NCI-H1092 treated with DMSO at 0.1 percent for 48 hours (cell line): Measurements from ENCODE around the gene IQCC.

Experiments
- DNase-seq: peaks from one replicate; lab custom pipeline; 2025; lab: John Stamatoyannopoulos, UW

IQCC gene

DNA sequence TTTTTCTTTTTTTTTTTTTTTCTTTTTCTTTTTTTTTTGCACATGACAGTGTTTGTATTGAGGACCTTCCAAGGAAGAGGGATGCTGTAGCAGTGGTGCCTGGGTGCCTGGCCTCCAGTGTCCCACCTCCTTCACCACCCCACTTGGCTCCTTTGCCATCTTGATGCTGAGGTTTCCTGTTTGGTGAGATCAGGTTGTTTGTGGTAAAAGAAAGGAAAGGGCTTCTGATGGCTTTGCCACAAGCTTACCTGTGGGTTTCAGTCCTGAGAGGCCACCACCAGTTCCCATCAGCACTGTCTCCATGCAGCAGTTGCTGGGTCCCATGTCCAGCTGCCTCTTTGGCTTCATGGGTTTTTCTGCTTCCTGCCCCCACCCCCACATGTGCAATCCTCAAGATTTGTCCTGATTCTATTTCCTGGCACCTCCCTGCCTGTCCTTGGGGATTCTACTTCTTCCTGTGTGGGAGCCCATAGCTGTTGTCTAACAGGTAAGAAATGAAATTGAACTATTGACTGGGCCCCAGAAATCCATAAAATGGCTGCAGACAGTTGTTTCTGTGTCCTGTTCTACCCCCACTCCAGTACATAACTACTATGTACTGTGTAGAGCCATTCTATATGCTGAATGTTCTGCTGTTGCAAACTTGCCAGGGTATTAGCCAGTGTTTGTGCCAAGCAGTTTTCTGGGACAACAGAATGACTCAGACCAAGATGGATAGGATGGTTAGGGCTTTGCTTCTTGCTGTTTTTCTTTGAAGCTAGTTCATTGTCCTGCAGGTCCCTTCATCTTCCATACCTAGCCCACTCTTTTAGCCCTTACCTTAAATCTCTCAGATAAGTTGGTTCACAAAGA, 9.3 kb upstream of the IQCC start:
- no peak for DNase-seq

DNA sequence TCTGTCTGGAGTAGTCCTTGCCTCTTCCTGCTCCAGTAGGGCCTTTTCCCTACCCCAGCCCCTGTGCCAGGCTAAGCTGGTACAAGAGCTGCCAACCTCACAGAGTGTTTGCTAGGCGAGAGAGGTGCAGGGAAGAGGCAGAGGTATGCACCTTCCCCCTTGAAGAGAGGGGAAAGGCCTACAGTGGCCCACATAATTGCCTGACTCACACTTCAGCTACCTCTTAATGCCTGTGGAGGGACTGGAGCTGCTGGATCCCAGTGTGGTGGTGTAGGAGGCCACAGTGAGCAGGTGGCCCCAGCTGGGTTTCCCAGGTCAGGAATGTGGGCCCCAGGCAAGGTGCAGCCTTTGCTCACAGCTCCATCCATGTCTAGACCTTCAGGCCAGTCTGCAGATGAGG, 8.4 kb upstream of the IQCC start:
- DNase-seq = no peak

DNA sequence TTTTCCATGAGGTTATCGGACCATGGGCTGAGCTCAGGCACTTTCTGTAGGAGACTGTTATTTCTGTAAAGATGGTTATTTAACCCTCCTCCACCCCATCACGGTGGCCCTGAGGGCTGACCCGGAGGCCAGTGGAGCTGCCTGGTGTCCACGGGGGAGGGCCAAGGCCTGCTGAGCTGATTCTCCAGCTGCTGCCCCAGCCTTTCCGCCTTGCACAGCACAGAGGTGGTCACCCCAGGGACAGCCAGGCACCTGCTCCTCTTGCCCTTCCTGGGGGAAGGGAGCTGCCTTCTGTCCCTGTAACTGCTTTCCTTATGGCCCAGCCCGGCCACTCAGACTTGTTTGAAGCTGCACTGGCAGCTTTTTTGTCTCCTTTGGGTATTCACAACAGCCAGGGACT, 7.6 kb upstream of the IQCC start:
- no peak for DNase-seq

DNA sequence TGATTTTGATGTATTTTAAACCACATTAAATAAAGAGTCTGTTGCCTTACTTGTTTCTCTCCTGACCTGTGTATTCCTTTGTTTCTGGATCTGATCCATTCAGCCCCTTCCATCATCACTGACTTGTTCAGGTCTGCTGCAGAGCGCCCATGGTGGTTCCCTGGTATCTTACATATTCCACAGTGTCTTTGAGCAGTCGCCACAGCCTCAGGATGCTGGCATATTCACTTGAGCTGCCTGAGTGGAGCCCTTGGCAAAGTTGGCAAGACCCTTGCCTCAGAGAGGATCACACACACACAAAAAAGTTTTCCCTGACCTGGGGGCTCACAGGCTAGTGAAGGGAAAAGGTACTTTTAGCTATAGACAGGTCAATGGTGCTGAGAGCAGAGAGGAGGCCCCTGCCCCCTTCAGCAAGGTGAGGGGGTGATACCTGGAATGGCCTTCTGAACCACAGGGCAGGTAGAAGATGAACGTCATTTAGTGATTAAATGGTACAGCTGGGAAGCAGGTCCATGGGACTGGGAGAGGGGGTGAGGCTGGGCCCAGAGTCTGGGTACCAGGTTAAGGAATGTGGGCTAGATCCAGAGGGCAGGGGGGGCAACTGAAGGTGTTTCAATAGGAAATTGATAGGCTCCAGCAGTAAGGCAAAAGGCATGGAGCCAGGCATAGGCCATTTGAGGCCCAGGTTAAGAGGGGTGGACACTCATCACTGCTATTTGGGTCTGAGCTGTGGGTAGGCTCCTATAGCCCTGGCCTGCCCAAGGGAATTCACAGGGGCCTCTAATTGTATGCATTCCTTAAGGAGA, 7.0 kb upstream of the IQCC start:
- no peak for DNase-seq

DNA sequence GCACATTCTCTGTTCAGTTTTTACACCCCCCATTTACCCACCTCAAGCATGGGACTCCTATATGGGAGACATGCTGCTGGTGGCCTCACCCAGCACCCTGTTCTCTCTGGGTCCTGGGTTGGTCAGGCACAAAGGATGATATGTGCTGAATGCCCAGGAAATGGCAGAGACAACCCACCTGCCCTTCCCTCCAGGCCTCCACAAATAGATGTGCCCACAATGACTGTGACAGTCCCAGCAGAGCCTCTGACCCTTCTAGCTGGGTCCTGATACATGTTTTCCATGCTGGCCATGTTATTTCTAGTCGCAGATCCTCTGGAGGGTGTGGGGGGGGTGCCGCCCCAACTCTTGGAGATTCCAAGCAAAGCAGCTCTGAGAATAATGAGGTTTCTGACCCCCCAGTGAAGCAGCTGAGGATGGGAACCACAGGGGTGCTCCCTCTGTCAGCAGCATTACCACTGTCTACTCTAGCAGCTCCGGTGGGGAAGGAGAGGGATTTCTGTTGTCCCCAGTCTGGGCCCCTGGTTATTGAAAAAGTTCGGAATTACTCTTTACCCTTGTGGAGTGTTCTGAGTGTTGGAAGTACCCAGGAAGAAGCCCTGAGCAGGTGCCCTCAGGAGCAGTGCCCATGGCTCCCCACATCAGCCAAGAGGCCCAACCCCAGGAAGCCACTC, 6.3 kb upstream of the IQCC start:
- no peak for DNase-seq

DNA sequence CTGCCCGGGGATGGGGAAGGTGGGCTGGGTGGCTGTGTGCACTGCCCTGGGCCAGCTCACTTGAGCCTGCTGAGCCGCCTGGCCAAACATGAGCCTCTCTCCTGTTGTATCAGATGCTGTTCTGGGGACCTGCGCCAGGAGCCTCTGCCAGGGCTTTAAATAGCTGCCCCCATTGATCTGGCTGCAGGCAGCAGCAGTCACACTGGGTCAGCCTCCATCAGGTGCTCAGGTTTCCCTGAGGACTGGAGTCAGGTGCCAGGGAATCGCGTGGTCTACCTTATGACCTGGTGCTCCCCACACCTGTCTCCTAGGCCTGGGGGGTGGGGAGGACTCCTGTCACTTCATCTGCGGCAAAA, 5.8 kb upstream of the IQCC start:
- DNase-seq = peak; percentile 86

DNA sequence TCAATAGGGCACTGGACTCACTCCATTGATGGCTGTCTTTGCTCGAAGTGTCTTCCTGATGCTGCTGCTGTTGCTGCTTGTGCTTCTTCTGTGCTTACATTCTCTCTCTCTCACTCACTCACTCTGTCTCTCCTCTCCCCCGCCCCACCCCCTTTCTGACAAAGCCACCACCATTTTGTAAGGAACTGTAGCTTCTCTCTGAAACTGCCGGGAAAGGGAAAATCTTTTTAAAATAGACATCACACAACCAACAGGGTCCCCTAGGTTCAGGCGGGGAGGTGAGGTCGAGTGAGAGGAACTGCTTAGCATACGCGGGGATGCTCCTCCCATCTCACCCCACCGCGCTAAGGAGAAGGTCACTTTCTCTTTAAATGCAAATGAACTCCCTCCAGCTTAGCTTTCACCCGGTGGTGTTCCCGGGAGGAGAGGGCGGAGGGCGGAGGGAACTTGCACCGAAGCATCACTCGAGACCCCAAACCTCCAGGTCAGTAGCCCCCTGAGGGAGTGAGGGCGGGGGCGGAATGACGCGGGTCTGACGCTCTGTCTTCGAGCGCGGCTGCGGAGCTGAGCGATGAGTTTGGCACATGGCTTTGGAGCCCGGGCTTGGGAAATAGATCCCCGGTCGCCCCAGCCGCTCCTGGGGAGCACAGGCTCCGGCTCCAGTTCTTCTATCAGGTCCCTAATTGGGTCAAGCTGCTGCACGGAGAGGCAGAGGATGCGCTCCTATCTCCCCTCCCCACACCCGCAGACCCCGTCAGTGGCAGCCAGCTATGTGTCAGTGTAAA, 5.1 kb upstream of the IQCC start, which contains the start of gene CCDC28B:
Gene CCDC28B, plus strand, starts transcription at position 370 of the 785 bp plus-strand sequence. CDS start 1,341 bp downstream, outside the sequence.
- DNase-seq = peak; percentile 92

DNA sequence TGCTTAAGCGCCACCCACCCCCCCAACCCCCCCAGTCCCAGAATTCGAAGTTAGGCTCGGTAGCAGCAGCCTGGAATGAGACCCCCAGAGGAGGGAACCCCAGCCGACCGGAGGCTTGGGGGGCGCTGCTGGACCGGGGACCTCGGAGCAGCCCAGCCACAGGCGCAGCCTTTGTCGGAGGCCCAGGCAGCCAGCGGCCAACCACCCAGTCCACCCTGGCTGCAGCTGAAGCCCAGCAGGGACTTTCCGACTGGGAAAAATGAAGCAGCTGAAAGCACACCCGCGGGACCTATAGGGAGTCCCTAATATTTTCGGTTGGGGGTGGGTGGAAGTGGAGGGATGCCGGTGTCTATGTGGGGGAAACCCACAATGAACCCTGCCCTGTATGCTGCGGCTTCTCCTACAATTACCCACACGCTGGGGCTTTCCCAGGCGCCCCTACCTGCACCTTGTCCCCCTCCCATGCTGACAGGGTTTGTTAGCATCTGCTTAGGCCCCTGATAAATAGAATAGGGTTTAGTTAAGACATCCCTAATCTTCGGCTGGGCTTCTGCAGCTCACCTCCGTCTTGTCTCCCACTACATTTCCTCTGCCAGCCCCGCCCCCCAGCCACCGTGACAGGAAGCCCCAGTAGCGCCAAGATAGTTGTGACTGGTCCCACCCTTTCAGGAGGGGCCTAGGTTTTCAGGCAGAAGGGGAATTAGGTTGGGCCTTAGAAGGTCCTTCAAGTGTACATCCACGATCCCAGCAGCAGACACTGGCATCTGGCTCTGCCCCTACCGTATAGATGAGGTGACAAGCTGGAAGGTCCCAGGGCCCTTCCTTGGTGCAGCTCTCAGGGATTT, 4.2 kb upstream of the IQCC start:
- DNase-seq = peak; percentile 55

DNA sequence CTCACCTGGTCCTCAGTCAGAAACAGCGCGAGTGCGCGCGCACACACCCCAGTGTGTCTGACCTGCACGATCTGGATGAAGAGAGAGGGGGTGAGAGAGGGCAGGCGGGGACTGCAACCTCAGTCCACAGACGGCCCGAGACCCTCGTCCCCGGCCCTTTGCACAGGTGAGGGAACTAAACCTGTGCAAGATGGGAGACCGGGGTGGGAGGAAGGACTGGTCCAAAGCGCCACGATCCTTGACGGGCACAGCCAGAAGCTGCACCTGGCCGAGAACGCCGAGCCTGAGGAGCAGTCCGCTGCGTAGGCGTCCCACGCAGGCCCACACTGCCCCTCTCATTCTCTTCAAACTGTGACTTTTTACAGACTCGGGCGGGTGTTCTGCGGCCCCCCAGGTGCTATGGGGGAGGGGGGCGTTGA, 519 bp upstream of the IQCC start:
- DNase-seq = no peak

DNA sequence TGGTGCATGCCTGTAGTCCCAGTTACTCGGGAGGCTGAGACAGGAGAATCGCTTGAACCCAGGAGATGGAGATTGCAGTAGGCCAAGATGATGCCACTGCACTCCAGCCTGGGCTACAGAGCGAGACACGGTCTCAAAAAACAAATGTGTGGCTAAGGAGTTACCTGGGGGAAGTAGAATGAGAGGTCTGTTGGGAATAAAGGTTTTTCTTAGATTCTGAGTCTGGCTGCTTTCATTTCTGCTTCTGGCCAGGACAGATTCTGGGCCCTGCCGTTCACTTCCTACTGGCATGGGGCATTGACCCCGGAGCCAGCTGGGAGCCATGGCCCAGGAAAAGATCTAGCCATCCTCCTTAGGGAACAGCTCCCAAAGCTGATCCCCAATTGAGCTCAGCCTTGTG, 3.0 kb downstream of the IQCC start:
- no peak for DNase-seq

DNA sequence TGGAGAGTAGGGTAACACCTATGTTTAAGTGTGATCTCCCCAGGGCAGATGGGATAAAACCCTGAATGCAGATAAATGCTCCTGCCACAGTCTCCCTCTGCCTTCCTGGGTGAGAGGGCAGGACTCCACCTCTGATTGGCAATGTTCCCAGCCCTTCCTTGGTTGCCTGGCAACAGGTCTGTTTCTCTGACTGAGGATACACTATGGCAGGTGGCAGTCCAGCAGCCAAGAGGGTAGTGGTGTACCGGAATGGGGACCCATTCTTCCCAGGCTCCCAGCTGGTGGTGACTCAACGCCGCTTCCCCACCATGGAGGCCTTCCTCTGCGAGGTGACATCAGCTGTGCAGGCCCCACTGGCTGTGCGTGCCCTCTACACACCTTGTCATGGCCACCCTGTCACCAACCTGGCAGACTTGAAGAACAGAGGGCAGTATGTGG, 3.4 kb downstream of the IQCC start, which contains the start of gene DCDC2B:
Gene DCDC2B, plus strand, starts transcription at position 199 of the 438 bp plus-strand sequence. Its CDS starts 5 bp downstream, at position 204.
- DNase-seq = peak; percentile 88

DNA sequence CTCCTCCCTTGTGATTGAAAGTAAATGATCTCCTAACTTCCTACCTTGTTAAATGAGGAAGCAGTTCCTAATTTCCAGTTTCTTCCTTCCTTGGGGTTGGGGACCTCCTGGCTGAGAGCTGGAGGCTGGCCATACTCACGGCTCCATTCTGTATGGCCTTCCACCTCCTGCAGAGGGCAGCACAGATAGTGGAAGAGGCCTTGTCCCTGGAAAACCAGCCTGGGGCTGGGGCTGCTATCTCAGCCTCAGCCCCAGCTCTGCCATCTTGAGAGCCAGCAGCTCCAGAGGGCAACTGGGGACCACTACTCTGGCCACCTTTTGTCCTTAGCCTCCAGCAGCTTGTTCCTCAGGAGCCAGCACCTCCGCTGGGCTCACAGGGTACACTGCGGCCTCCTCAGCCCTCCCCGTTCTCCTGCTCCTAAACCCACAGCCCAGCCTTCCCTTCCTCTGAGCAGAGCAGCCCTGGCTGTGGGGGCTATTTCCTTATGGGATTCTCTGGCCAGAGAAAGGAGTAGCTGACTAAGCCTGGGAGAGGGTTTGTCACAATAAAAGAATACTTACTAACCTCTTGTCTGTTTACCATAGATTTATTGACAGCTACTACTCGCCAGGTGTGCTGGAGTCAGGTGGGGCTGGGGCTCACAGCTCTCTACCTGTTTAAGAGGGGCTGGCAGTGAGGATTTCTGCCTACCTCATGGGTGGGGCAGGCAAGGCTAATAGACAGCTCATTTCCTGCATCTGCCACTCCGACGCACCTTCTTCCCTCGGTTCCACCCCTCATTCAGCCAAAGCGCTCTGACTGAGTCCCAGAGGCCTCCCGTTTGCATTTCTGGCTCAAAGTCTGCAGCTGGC, 10.4 kb downstream of the IQCC start:
- peak; percentile 46 for DNase-seq

DNA sequence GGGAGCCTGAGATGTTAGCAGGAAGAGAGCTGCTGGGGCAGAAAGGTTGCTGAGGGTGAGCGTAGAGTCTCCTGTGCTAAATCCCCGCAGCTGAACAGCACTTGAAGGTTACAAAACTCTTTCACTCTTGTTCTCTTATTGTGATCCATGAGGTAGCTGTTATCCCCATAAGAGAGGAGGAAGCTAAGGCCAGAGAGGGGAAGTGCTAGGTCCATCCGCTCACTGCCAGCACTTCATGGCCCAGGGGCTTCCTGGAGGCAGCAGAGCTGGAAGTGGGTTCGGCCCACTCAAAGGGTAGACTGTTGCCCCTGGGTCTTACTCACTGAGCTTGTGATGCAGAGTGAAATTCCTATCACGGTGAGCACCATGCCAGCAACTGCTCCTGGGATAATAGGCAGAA, 11.1 kb downstream of the IQCC start:
- DNase-seq = no peak

DNA sequence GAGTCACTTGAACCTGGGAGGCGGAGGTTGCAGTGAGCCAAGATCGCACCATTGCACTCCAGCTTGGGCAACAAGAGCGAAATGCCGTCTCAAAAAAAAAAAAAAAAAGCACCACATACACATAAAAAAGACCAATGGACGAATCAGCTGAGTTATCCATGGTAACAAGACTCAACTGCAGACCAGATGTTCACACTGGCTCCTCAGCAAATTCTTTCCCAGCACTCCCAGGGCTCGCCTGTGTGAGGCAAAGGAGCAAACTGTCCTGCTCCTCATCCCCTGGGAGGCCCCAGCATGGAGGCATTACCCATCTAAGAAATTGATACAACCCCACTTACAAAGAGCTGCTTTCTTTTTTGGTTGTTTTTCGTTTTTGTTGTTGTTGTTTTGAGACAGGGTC, 13.6 kb downstream of the IQCC start:
- no peak for DNase-seq

DNA sequence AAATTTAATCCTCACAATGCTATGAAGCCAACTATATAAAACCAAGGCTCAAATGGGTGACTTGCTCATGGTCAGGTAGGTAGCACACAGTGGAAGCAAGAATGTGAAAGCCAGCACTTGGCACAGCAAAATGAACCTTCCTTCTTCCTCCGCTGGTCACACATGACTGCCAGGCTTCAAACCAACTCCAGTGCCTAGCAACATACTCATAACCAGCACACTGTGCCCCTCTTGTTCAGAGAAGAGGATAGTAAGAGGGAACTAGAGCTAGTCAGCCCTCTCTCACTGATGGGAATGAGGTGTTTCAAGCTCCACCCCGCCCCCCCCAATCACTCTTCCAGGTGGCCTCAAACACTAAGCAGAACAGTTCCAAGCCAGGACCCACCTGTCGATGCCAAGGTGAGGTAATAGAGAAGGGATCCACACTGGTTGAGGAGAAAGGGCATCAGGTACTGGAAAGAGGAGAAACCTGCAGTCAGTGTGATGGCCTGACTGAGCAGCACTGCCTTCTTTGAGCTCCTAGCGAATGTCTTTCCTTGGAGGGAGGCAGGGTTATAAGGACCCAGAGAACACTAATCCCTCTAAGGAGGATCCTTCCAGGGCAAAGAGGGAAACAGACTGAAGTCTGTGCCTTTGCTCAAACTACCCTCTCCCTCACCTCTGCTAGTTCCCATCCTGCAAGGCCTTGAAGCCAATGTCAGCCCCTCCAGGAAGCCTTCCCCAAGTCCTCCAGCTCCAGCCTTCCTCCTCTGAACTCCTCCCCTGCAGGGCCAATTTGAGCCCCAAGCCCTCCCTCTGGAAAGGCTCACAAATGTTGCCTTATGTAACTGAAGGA, 15.5 kb downstream of the IQCC start:
- DNase-seq = no peak

DNA sequence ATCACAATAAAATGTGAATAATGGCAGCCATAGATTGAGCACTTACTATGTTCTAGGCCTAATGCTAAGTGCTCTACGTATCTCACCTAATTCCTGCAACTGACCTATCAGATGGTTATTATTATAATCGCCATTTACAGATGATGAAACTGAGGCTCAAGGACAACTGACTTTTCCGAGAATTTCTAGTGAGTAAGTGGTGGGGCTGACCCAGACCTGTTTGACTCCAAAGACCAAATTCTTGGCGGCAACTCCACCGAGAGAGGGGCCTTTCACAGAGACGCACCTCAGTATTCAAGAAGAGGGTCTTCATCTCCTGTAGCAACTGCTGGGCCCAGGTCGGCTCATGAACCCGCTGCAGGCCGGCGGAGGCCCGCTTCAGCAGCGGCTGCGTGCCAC, 16.1 kb downstream of the IQCC start:
- DNase-seq = no peak

DNA sequence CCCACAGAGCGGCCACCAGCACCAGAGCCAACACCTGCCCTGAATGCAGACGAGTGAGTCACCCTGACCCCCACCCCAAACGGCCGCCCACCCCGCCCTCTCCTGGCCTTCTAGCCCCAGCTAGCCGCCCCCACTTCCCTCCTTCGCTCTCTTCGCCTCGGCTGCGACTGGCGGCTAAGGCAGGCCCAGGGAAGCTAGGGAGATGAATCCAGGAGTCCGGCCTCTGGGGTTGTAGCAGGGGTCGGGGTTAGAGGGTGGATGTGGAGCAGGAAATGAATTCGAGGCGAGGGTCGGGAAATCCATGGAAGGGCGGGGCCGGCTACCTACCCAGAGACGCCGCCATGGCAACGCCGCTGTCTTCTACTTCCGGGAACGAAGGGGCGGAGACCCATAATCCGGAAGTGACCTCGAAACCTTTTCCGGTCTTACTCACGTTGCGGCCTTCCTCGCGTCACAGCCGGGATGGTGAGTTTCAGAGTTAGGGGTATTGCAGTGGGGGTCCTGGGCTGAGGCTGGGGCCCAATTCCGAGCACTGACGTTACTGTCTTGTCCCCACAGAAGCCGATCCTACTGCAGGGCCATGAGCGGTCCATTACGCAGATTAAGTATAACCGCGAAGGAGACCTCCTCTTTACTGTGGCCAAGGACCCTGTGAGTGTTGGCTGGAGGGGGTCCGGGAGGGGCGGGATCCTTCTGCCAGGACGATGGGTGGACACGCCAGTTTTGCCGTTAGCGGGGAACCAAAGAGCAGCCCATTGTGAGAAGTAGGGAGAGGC, 16.7 kb downstream of the IQCC start, which contains the start of the genes EIF3I and TMEM234:
Gene EIF3I, plus strand, starts transcription at position 428 of the 776 bp plus-strand sequence. Its CDS starts 35 bp downstream, at position 463.
Gene TMEM234, minus strand, starts transcription at position 374 of the 776 bp plus-strand sequence. Its CDS starts 31 bp downstream, at position 343.
- DNase-seq = peak; percentile 91

DNA sequence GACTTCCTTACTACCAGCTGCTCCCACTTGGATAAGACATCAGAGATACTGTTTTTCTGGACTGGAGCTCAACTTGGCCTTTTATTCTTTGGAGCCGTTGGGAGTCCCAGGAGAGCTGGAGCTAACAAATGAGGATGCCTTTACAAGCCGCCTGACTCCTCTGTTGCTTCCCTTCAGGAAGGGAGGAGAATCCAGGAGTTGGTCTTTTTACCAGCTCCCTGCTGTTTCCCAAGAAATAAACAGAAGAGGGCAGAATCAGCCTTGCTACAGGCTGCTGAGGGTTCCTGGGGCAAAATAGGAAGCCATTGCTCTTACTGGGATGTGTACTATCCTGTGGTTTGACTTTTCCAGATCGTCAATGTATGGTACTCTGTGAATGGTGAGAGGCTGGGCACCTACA, 18.2 kb downstream of the IQCC start:
- DNase-seq = no peak
